ENCODE measurements around the gene APBA2. TPM values are rescaled to one million over a fixed set of nuclear protein-coding genes. Genes with fewer than 3 reads are reported as not detected.
A peak's percentile ranks its signal among the peaks of the same experiment; 100 is the strongest.

APBA2 gene
- total and polyA plus RNA-seq, 3 donors from 2014 or later = 18.5 to 37.7 (median 29.5) TPM

- Histone ChIP-seq H3K27ac (no peak overlapping the region), H3K27me3 (no peaks in the 10 kb centered on the region), H3K9me3 (no peaks in the 10 kb centered on the region), H3K4me1 (no peaks in the 10 kb centered on the region), H3K36me3 (ENCODE audit: low read depth, missing control alignments) (no peaks in the 10 kb centered on the region), H3K4me3 (no peak overlapping the region)
- WGBS, 2 donors = 80 to 94% methylated on average over 4 to 9 of the region's 9 CpGs
- intact Hi-C loops (cut with DNase I; ENCODE audit: low total_unique reads) = no loop called here
- TF ChIP-seq POLR2A (IDR thresholded peaks at IDR 0.05) = no peak
- no peak for TF ChIP-seq CTCF (IDR thresholded peaks at IDR 0.05)
- no peak for DNase-seq
Observed at GRCh38 chr15:29123991-29124390, 238.2 kb downstream of the APBA2 start.

GRCh38 chr15:29124581-29125381, 239.0 kb downstream of the APBA2 start:
- 71% methylated on average over 19 to 22 of the region's 22 CpGs for WGBS, 2 donors
- Histone ChIP-seq H3K36me3 (ENCODE audit: low read depth, missing control alignments) (no peaks in the 10 kb centered on the region), H3K9me3 (no peaks in the 10 kb centered on the region), H3K4me1 (no peaks in the 10 kb centered on the region), H3K4me3 (no peak overlapping the region), H3K27ac (no peak overlapping the region), H3K27me3 (no peaks in the 10 kb centered on the region)
- DNase-seq = peak; percentile 44
- TF ChIP-seq CTCF (IDR thresholded peaks at IDR 0.05) (no peak), POLR2A (IDR thresholded peaks at IDR 0.05) (no peak)
- intact Hi-C loops (cut with DNase I; ENCODE audit: low total_unique reads) = no loop called here

GRCh38 chr15:29125382-29126207, 239.8 kb downstream of the APBA2 start:
- Histone ChIP-seq H3K36me3 (ENCODE audit: low read depth, missing control alignments) (no peaks in the 10 kb centered on the region), H3K27me3 (no peaks in the 10 kb centered on the region), H3K9me3 (no peaks in the 10 kb centered on the region), H3K4me3 (no peak overlapping the region), H3K4me1 (no peaks in the 10 kb centered on the region), H3K27ac (no peak overlapping the region)
- intact Hi-C loops (cut with DNase I; ENCODE audit: low total_unique reads) = no loop called here
- DNase-seq = no peak
- TF ChIP-seq CTCF (IDR thresholded peaks at IDR 0.05) = no peak
- TF ChIP-seq POLR2A (IDR thresholded peaks at IDR 0.05) = no peak
- WGBS, 2 donors = 83 to 94% methylated on average over 11 to 19 of the region's 19 CpGs

GRCh38 chr15:29126208-29126536, 240.4 kb downstream of the APBA2 start:
- H3K36me3 ChIP-seq (ENCODE audit: low read depth, missing control alignments) = no peaks in the 10 kb centered on the region
- H3K4me1 ChIP-seq = no peaks in the 10 kb centered on the region
- DNase-seq = no peak
- H3K4me3 ChIP-seq = no peak overlapping the region
- no peaks in the 10 kb centered on the region for H3K9me3 ChIP-seq
- no peaks in the 10 kb centered on the region for H3K27me3 ChIP-seq
- intact Hi-C loops (cut with DNase I; ENCODE audit: low total_unique reads) = no loop called here
- TF ChIP-seq CTCF (IDR thresholded peaks at IDR 0.05) = no peak
- 88 to 90% methylated on average over 10 to 11 of the region's 11 CpGs for WGBS, 2 donors
- no peak overlapping the region for H3K27ac ChIP-seq
